OCI-LY7 (cell line): ENCODE data around the gene LHFPL6.

Experiments used
- EZH2phosphoT487 ChIP-seq: fragments of 200-600 bp; sonication (generic); IDR thresholded peaks from 2 replicates; pipeline ENCODE4 v1.6.1; 2018; ENCODE audit warnings: low read depth, borderline replicate concordance, mild to moderate bottlenecking, mixed run types, antibody characterized with exemption, low read length, moderate library complexity, mixed read lengths
- TF ChIP-seq, protein P1 (sequence below): fragments of 200-600 bp; sonication (generic); conservative IDR thresholded peaks from 2 replicates; pipeline ENCODE4 v1.5.1; 2014; ENCODE audit warnings: mild to moderate bottlenecking, antibody characterized with exemption, low read length, moderate library complexity, mixed read lengths

DNA sequence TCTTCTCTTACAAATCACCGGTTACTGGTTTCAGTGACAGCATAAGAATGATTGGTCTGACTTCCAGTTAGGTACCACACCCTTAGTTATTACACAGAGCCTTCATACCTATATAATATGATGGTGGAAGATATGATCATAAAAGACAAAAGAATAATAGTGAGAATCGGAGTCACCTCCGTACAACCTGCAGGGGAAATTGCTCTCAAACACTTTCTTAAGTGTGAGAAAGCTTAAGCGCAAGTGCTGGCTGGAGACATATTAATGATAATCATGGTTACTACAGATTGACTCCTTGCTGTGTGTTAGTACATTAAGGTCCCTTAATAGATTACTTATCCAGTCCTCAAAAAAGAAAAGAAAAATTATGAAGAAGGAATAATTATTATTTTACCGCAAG lies 1.8 kb upstream of the LHFPL6 start:
- TF ChIP-seq, protein P1, sequence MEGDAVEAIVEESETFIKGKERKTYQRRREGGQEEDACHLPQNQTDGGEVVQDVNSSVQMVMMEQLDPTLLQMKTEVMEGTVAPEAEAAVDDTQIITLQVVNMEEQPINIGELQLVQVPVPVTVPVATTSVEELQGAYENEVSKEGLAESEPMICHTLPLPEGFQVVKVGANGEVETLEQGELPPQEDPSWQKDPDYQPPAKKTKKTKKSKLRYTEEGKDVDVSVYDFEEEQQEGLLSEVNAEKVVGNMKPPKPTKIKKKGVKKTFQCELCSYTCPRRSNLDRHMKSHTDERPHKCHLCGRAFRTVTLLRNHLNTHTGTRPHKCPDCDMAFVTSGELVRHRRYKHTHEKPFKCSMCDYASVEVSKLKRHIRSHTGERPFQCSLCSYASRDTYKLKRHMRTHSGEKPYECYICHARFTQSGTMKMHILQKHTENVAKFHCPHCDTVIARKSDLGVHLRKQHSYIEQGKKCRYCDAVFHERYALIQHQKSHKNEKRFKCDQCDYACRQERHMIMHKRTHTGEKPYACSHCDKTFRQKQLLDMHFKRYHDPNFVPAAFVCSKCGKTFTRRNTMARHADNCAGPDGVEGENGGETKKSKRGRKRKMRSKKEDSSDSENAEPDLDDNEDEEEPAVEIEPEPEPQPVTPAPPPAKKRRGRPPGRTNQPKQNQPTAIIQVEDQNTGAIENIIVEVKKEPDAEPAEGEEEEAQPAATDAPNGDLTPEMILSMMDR, result no peak
- no peak for TF ChIP-seq EZH2phosphoT487
